Fibroblast of lung (primary cell): ENCODE results near the gene TXNL4B. TPM values are rescaled to one million over a fixed set of nuclear protein-coding genes. Genes with fewer than 3 reads are reported as not detected.

Experiments
- DNase-seq, 2 donors: peaks; one replicate each; pipeline versions ENCODE4 v3.0.0 to v3.0.0-alpha.2; 2010; ENCODE audit warnings: low read depth in 2 of 2
- H2AFZ ChIP-seq: 2 replicates; pipeline ENCODE4 v1.5.1; 2012; ENCODE audit warnings: low read length, control low read depth, inconsistent platforms
- H3K27ac ChIP-seq: 2 replicates; pipeline ENCODE4 v1.5.1; 2011; ENCODE audit warnings: low read length, control low read depth; ENCODE audit not compliant: insufficient read depth
- H3K27me3 ChIP-seq: 2 replicates; pipeline ENCODE4 v1.5.1; 2011; ENCODE audit warnings: mild to moderate bottlenecking, low read length; ENCODE audit not compliant: control insufficient read depth, insufficient read depth
- H3K36me3 ChIP-seq: 2 replicates; pipeline ENCODE4 v1.5.1; 2011; ENCODE audit warnings: low read length; ENCODE audit not compliant: control insufficient read depth, insufficient read depth
- H3K4me1 ChIP-seq: 2 replicates; pipeline ENCODE4 v1.5.1; 2011; ENCODE audit warnings: low read length; ENCODE audit not compliant: control insufficient read depth, insufficient read depth; ENCODE audit errors: extremely low read depth
- H3K4me2 ChIP-seq: 2 replicates; pipeline ENCODE4 v1.5.1; 2011; ENCODE audit warnings: low read length, control low read depth; ENCODE audit not compliant: insufficient read depth; ENCODE audit errors: extremely low read depth
- H3K4me3 ChIP-seq, 4 experiments: fragments of 200-600 bp in 1 of 4; sonication (generic) in 1 of 4; replicated peaks in 1 of 4; 2 replicates each; pipeline ENCODE4 v1.5.1; 2011 to 2016; ENCODE audit warnings: low read length in 4 of 4, low read depth in 3 of 4, mild to moderate bottlenecking in 3 of 4, control low read depth in 2 of 4, inconsistent platforms in 1 of 4, mixed read lengths in 1 of 4; ENCODE audit not compliant: insufficient read depth in 1 of 4; ENCODE audit errors: control extremely low read depth in 1 of 4
- H3K79me2 ChIP-seq: 2 replicates; pipeline ENCODE4 v1.5.1; 2012; ENCODE audit warnings: mild to moderate bottlenecking, low read length, inconsistent platforms; ENCODE audit not compliant: control insufficient read depth, insufficient read depth
- H3K9ac ChIP-seq: 2 replicates; pipeline ENCODE4 v1.5.1; 2011; ENCODE audit warnings: mild to moderate bottlenecking, low read length, control low read depth; ENCODE audit not compliant: insufficient read depth
- H3K9me3 ChIP-seq: 2 replicates; pipeline ENCODE4 v1.5.1; 2012; ENCODE audit warnings: low read depth, low read length; ENCODE audit not compliant: control insufficient read depth, insufficient read depth
- H4K20me1 ChIP-seq: 2 replicates; pipeline ENCODE4 v1.5.1; 2011; ENCODE audit warnings: low read length; ENCODE audit not compliant: control insufficient read depth, insufficient read depth; ENCODE audit errors: extremely low read depth
- CTCF ChIP-seq, 2 donors: IDR thresholded peaks in 1 of 2; conservative IDR thresholded peaks in 1 of 2; 1 replicate in 1 of 2; 2 replicates in 1 of 2; pipeline ENCODE4 v1.5.1; 2011 to 2012; ENCODE audit warnings: low read length in 2 of 2, control low read depth in 1 of 2, inconsistent platforms in 1 of 2, low read depth in 1 of 2, mild to moderate bottlenecking in 1 of 2
- EZH2 ChIP-seq: IDR thresholded peaks from 2 replicates; pipeline ENCODE4 v1.5.1; 2012; ENCODE audit warnings: low read length, control low read depth, mild to moderate bottlenecking; ENCODE audit errors: missing control alignments
- polyA minus RNA-seq: library from RNA; depleted of rRNA, polyadenylated mRNA; stranded (reverse); fragments of >200 nt; gene quantifications from 2 replicates; pipeline ENCODE4 v1.2.3, GENCODE V29; 2011; ENCODE audit warnings: low replicate concordance
- polyA plus RNA-seq, 2 donors: library from polyadenylated mRNA; depleted of rRNA in 1 of 2; stranded (reverse) in 1 of 2; unstranded in 1 of 2; fragments of >200 nt; gene quantifications; 2 replicates each; pipeline ENCODE4 v1.2.1, GENCODE V29; 2011 to 2012; ENCODE audit warnings: missing spikeins in 1 of 2
- total RNA-seq: library from RNA; depleted of rRNA; stranded (reverse); fragments of >200 nt; gene quantifications from 2 replicates; pipeline ENCODE4 v1.2.1, GENCODE V29; 2014

TXNL4B gene
- total RNA-seq, result 8.0 and 8.3 TPM in 2 replicates
- polyA plus RNA-seq, result 14.5 and 14.7 TPM in 2 replicates
- polyA plus RNA-seq (2012), result 5.7 and 10.0 TPM in 2 replicates
- polyA minus RNA-seq, result 0.56 and 1.8 TPM in 2 replicates

GRCh38 chr16:72093448-72094265 lies at the start of gene TXNL4B, which contains the start of gene DHX38:
Gene TXNL4B (minus strand): TSS chr16:72093620. CDS start chr16:72090749, 2,871 bp downstream.
Gene DHX38 (plus strand): TSS chr16:72093847. CDS start chr16:72096158, 2,311 bp downstream.
- Histone ChIP-seq H4K20me1 (no peaks in the 10 kb centered on the region), H3K79me2 (peaks cover 59% of the 10 kb centered on the region), H3K9me3 (no peaks in the 10 kb centered on the region), H3K4me1 (peaks cover 2% of the 10 kb centered on the region), H2AFZ (peak within 1 kb of the TSS; percentile 85), H3K27me3 (no peaks in the 10 kb centered on the region), H3K27ac (peak within 1 kb of the TSS; percentile 89), H3K36me3 (peaks cover 15% of the 10 kb centered on the region), H3K4me3 (peak within 1 kb of the TSS; percentile 85 to 93 (median 91)), H3K4me2 (peak within 1 kb of the TSS; percentile 95), H3K9ac (peak within 1 kb of the TSS; percentile 87)
- no peak for TF ChIP-seq CTCF (conservative IDR thresholded peaks at IDR 0.05 in 1 of 2, IDR thresholded peaks at IDR 0.05 in 1 of 2; ENCODE audit: low read depth in 1 of 2, low read length in 2 of 2)
- TF ChIP-seq EZH2, result no peak
- peak; percentile 99 for DNase-seq

DNA sequence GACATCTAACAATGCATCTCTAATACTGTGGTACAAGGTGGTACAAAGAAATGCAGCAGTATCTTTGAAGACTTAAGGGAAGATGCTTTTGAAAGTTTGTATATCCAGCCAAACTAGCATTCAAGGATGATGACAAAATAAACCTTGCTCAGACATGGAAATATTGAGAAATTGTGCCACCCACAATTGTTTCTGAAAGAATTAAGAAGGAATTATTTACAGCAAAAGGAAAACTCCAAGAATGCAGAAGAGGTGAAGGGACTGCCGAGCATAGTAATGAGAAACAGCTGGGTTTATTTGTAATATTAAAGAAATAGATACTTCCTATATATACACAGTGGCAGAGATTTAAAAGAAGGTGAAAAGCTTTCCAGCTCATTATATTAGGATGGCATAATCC lies 49.1 kb upstream of the TXNL4B start:
- no peaks in the 10 kb centered on the region for H3K79me2 ChIP-seq
- TF ChIP-seq CTCF (conservative IDR thresholded peaks at IDR 0.05 in 1 of 2, IDR thresholded peaks at IDR 0.05 in 1 of 2; ENCODE audit: low read depth in 1 of 2, low read length in 2 of 2), result no peak
- no peak for TF ChIP-seq EZH2
- H3K9me3 ChIP-seq, result no peaks in the 10 kb centered on the region
- H3K27me3 ChIP-seq, result no peaks in the 10 kb centered on the region
- H3K27ac ChIP-seq, result no peak overlapping the region
- H3K4me3 ChIP-seq, result no peak overlapping the region
- H3K36me3 ChIP-seq, result no peaks in the 10 kb centered on the region
- H4K20me1 ChIP-seq, result no peaks in the 10 kb centered on the region
- H3K4me2 ChIP-seq, result no peak overlapping the region
- no peak for DNase-seq
- no peaks in the 10 kb centered on the region for H3K4me1 ChIP-seq
- no peak overlapping the region for H3K9ac ChIP-seq
- H2AFZ ChIP-seq, result no peak overlapping the region

DNA sequence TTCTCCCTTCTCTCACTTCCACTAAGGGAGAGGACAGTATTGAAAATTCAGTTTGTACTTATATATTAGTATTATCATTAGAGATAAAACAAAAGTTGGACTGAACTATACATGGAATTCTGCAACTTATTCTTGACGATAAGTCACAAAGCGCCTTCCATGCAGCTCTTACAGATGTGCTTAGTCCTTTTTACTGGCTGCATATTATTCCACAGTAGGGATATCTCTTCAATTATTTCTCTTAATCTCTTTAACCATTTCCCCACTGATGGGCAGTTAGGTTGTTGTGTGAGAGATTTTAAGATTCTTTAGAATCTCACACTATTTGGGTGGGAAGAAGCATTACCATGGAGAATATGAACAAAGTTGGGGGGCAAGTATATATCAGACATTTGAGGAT lies 46.5 kb upstream of the TXNL4B start:
- Histone ChIP-seq H2AFZ (no peak overlapping the region), H4K20me1 (no peaks in the 10 kb centered on the region), H3K36me3 (no peaks in the 10 kb centered on the region), H3K9ac (no peak overlapping the region), H3K27me3 (no peaks in the 10 kb centered on the region), H3K27ac (no peak overlapping the region), H3K79me2 (no peaks in the 10 kb centered on the region), H3K4me1 (no peaks in the 10 kb centered on the region), H3K4me3 (no peak overlapping the region), H3K4me2 (no peak overlapping the region), H3K9me3 (no peaks in the 10 kb centered on the region)
- DNase-seq, result no peak
- TF ChIP-seq CTCF (conservative IDR thresholded peaks at IDR 0.05 in 1 of 2, IDR thresholded peaks at IDR 0.05 in 1 of 2; ENCODE audit: low read depth in 1 of 2, low read length in 2 of 2) (no peak), EZH2 (no peak)
